ENCODE results near the gene EIF2S1. TPM values are rescaled to one million over a fixed set of nuclear protein-coding genes. Genes with fewer than 3 reads are reported as not detected.
A peak's percentile ranks its signal among the peaks of the same experiment; 100 is the strongest.

Gene EIF2S1
- total RNA-seq, 2 experiments from 2014 or later = 23.1 to 28.8 TPM

GRCh38 chr14:67421356-67422224 is 61.5 kb downstream of the EIF2S1 start:
- Mint-ChIP-seq H3K27ac (no peak overlapping the region), H3K9me3 (no peaks in the 10 kb centered on the region), H3K36me3 (ENCODE audit: low read depth) (no peaks in the 10 kb centered on the region), H3K27me3 (peaks cover 13% of the 10 kb centered on the region), H3K4me1 (ENCODE audit: low read depth) (no peaks in the 10 kb centered on the region), H3K4me3 (no peak overlapping the region)
- intact Hi-C loops (cut with DNase I, micrococcal nuclease) = no loop called here
- H3K27ac ChIP-seq (ENCODE audit: low read depth in 1 of 2, low read length in 2 of 2) = no peak overlapping the region
- no peak for ATAC-seq (ENCODE audit: poor library complexity)
- ChIA-PET POLR2A (interaction anchor here (0.9 kb wide), 1 partner anchor 283 kb away, joined by 3 read pairs; no protein-coding TSS in a partner anchor), CTCF (no interaction called here)
- DNase-seq = no peak
- no peaks in the 10 kb centered on the region for H3K9me3 ChIP-seq (ENCODE audit: control insufficient read depth in 1 of 2, insufficient read depth in 1 of 2, low read length in 2 of 2)
- H3K4me3 ChIP-seq (ENCODE audit: low read length) = no peak overlapping the region
- TF ChIP-seq CTCF (IDR thresholded peaks at IDR 0.05) = no peak
- no peaks in the 10 kb centered on the region for H3K36me3 ChIP-seq (ENCODE audit: insufficient read depth, low read length)
- peaks cover 0 to 11% of the 10 kb centered on the region in 2 experiments for H3K27me3 ChIP-seq (ENCODE audit: control insufficient read depth in 1 of 2, insufficient read depth in 2 of 2, low read length in 2 of 2)
- no peaks in the 10 kb centered on the region for H3K4me1 ChIP-seq (ENCODE audit: insufficient read depth, low read length)

GRCh38 chr14:67423424-67423823 is 63.3 kb downstream of the EIF2S1 start:
- H3K4me3 ChIP-seq (ENCODE audit: low read length) = no peak overlapping the region
- H3K9me3 ChIP-seq (ENCODE audit: control insufficient read depth in 1 of 2, insufficient read depth in 1 of 2, low read length in 2 of 2) = no peaks in the 10 kb centered on the region
- peak in 1 of 14 experiments; percentile 13 for DNase-seq
- CTCF ChIA-PET = no interaction called here
- intact Hi-C loops (cut with DNase I, micrococcal nuclease) = no loop called here
- no peaks in the 10 kb centered on the region for H3K36me3 Mint-ChIP-seq (ENCODE audit: low read depth)
- peaks cover 0 to 10% of the 10 kb centered on the region in 2 experiments for H3K27me3 ChIP-seq (ENCODE audit: control insufficient read depth in 1 of 2, insufficient read depth in 2 of 2, low read length in 2 of 2)
- H3K27ac ChIP-seq (ENCODE audit: low read depth in 1 of 2, low read length in 2 of 2) = no peak overlapping the region
- H3K4me3 Mint-ChIP-seq = no peak overlapping the region
- H3K9me3 Mint-ChIP-seq = no peaks in the 10 kb centered on the region
- no peaks in the 10 kb centered on the region for H3K36me3 ChIP-seq (ENCODE audit: insufficient read depth, low read length)
- ATAC-seq (ENCODE audit: poor library complexity) = no peak
- TF ChIP-seq CTCF (IDR thresholded peaks at IDR 0.05) = no peak
- no peak overlapping the region for H3K27ac Mint-ChIP-seq
- POLR2A ChIA-PET = no interaction called here
- H3K4me1 Mint-ChIP-seq (ENCODE audit: low read depth) = no peaks in the 10 kb centered on the region
- H3K4me1 ChIP-seq (ENCODE audit: insufficient read depth, low read length) = peaks cover 5% of the 10 kb centered on the region
- peaks cover 20% of the 10 kb centered on the region for H3K27me3 Mint-ChIP-seq

GRCh38 chr14:67424539-67424938 is 64.4 kb downstream of the EIF2S1 start:
- H3K27me3 ChIP-seq (ENCODE audit: control insufficient read depth in 1 of 2, insufficient read depth in 2 of 2, low read length in 2 of 2) = peaks cover 0 to 9% of the 10 kb centered on the region in 2 experiments
- no peak for DNase-seq
- no peak for ATAC-seq (ENCODE audit: poor library complexity)
- H3K27ac Mint-ChIP-seq = no peak overlapping the region
- H3K9me3 Mint-ChIP-seq = no peaks in the 10 kb centered on the region
- peaks cover 5% of the 10 kb centered on the region for H3K4me1 ChIP-seq (ENCODE audit: insufficient read depth, low read length)
- no peak for TF ChIP-seq CTCF (IDR thresholded peaks at IDR 0.05)
- H3K9me3 ChIP-seq (ENCODE audit: control insufficient read depth in 1 of 2, insufficient read depth in 1 of 2, low read length in 2 of 2) = no peaks in the 10 kb centered on the region
- no peaks in the 10 kb centered on the region for H3K36me3 ChIP-seq (ENCODE audit: insufficient read depth, low read length)
- ChIA-PET POLR2A (interaction anchor here (0.6 kb wide), 1 partner anchor 861 kb away, joined by 3 read pairs; no protein-coding TSS in a partner anchor), CTCF (interaction anchor here (4.4 kb wide), 1 partner anchor 147 kb away, joined by 51 read pairs; no protein-coding TSS in a partner anchor)
- H3K4me3 ChIP-seq (ENCODE audit: low read length) = no peak overlapping the region
- no peaks in the 10 kb centered on the region for H3K4me1 Mint-ChIP-seq (ENCODE audit: low read depth)
- H3K27ac ChIP-seq (ENCODE audit: low read depth in 1 of 2, low read length in 2 of 2) = no peak overlapping the region
- H3K27me3 Mint-ChIP-seq = peaks cover 20% of the 10 kb centered on the region
- H3K4me3 Mint-ChIP-seq = no peak overlapping the region
- no peaks in the 10 kb centered on the region for H3K36me3 Mint-ChIP-seq (ENCODE audit: low read depth)
- intact Hi-C loops (cut with DNase I, micrococcal nuclease) = no loop called here
